ENCODE data around the gene FAM3D. TPM values are rescaled to one million over a fixed set of nuclear protein-coding genes. Genes with fewer than 3 reads are reported as not detected.

The FAM3D gene
- total RNA-seq, 4 donors from 2014 or later = not detected

- Histone ChIP-seq H3K4me3 (no peak overlapping the region), H3K27me3 (no peaks in the 10 kb centered on the region), H3K4me1 (no peaks in the 10 kb centered on the region), H3K27ac (no peak overlapping the region), H3K9me3 (no peaks in the 10 kb centered on the region), H3K36me3 (no peaks in the 10 kb centered on the region)
- 83 to 88% methylated on average over 6 of the region's 6 CpGs for WGBS, 2 donors
- DNase-seq (ENCODE audit: low spot score in 2 of 2) = no peak
- TF ChIP-seq EP300 (IDR thresholded peaks at IDR 0.05) (no peak), POLR2A (IDR thresholded peaks at IDR 0.05) (no peak), CTCF (IDR thresholded peaks at IDR 0.05) (no peak)
These were observed 12.1 kb downstream of the FAM3D start for GRCh38 chr3:58654466-58654865.

GRCh38 chr3:58652624-58653023, 13.9 kb downstream of the FAM3D start:
- Histone ChIP-seq H3K36me3 (no peaks in the 10 kb centered on the region), H3K4me3 (no peak overlapping the region), H3K27ac (no peak overlapping the region), H3K4me1 (no peaks in the 10 kb centered on the region), H3K9me3 (no peaks in the 10 kb centered on the region), H3K27me3 (no peaks in the 10 kb centered on the region)
- DNase-seq (ENCODE audit: low spot score in 2 of 2) = no peak
- WGBS, 2 donors = 59 to 92% methylated on average over 2 of the region's 2 CpGs
- TF ChIP-seq EP300 (IDR thresholded peaks at IDR 0.05) (no peak), POLR2A (IDR thresholded peaks at IDR 0.05) (no peak), CTCF (IDR thresholded peaks at IDR 0.05) (no peak)

GRCh38 chr3:58651276-58651675, 15.3 kb downstream of the FAM3D start:
- H3K4me1 ChIP-seq = no peaks in the 10 kb centered on the region
- H3K27ac ChIP-seq = no peak overlapping the region
- no peaks in the 10 kb centered on the region for H3K9me3 ChIP-seq
- no peak for TF ChIP-seq POLR2A (IDR thresholded peaks at IDR 0.05)
- no peak for TF ChIP-seq CTCF (IDR thresholded peaks at IDR 0.05)
- no peak for TF ChIP-seq EP300 (IDR thresholded peaks at IDR 0.05)
- H3K36me3 ChIP-seq = no peaks in the 10 kb centered on the region
- no peak overlapping the region for H3K4me3 ChIP-seq
- H3K27me3 ChIP-seq = no peaks in the 10 kb centered on the region
- DNase-seq (ENCODE audit: low spot score in 2 of 2) = no peak

DNA sequence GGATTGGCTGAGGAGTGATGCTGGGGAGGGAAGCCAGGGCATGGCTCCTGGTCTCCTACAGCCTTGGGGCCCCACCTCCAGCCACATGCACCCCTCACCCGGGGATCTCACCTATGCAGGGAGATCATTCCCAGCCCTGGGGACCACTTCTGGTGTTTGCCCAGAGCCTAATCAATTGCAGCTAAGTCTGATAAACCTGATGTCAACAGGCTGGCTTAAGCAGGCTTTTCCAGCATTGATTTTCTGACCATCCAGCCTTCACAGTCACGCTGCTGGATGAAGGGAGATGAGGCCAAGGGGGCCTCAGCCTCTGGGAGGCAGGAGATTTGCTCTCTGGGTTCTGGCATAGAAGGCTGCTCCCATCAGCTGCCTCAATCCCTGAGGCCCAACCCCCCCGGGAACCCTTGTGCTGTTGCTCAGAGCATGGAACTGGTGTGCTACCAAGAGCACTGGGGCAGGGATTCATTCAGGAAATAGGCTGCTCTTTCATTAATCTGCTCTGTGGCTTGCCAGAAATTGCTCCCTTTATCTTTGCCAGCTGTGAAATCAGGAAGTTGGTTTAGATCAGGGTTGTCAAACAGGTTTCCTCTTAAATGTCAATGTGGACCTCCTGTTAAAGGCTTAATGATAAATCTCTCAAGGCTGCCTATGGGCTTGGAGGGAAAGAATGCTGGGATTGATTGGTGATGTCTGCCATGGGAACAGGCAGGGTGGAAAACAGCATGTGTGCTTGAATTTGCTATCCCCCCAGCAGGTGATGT, 19.0 kb downstream of the FAM3D start:
- Histone ChIP-seq H3K4me3 (no peak overlapping the region), H3K36me3 (no peaks in the 10 kb centered on the region), H3K27me3 (no peaks in the 10 kb centered on the region), H3K27ac (no peak overlapping the region), H3K9me3 (no peaks in the 10 kb centered on the region), H3K4me1 (no peaks in the 10 kb centered on the region)
- TF ChIP-seq CTCF (IDR thresholded peaks at IDR 0.05) = no peak
- TF ChIP-seq POLR2A (IDR thresholded peaks at IDR 0.05) = no peak
- no peak for TF ChIP-seq EP300 (IDR thresholded peaks at IDR 0.05)
- DNase-seq (ENCODE audit: low spot score in 2 of 2) = no peak
- WGBS, 2 donors = 71 to 91% methylated on average over 2 to 3 of the region's 3 CpGs

GRCh38 chr3:58646503-58646902, 20.1 kb downstream of the FAM3D start:
- no peak for DNase-seq (ENCODE audit: low spot score in 2 of 2)
- Histone ChIP-seq H3K27me3 (no peaks in the 10 kb centered on the region), H3K4me1 (no peaks in the 10 kb centered on the region), H3K36me3 (no peaks in the 10 kb centered on the region), H3K9me3 (no peaks in the 10 kb centered on the region), H3K4me3 (no peak overlapping the region), H3K27ac (no peak overlapping the region)
- no peak for TF ChIP-seq EP300 (IDR thresholded peaks at IDR 0.05)
- TF ChIP-seq CTCF (IDR thresholded peaks at IDR 0.05) = no peak
- no peak for TF ChIP-seq POLR2A (IDR thresholded peaks at IDR 0.05)
- 69 to 74% methylated on average over 3 of the region's 3 CpGs for WGBS, 2 donors

Data from tibial nerve (tissue), 4 donors.